HepG2 (cell line): ENCODE results near the gene KCNMA1.

ENCODE experiments used
- CTCF ChIP-seq: sonication (generic); formaldehyde crosslinking; IDR thresholded peaks from 2 replicates; pipeline ENCODE4 v1.5.0; 2020; ENCODE audit warnings: mild to moderate bottlenecking, missing genetic modification reagents, moderate library complexity
- HNRNPLL ChIP-seq: fragments of 200-400 bp; formaldehyde crosslinking; IDR thresholded peaks from 2 replicates; pipeline ENCODE4 v1.6.1; 2017; ENCODE audit warnings: mild to moderate bottlenecking, low read depth, low read length; ENCODE audit not compliant: poor library complexity, severe bottlenecking
- POLR2AphosphoS2 ChIP-seq: IDR thresholded peaks from 2 replicates; pipeline ENCODE4 v1.6.1; 2011; ENCODE audit warnings: low read depth, low read length, improper control_type of control experiment
- SMAD1 ChIP-seq: sonication (generic); formaldehyde crosslinking; IDR thresholded peaks from 2 replicates; pipeline ENCODE4 v1.4.0; 2020; ENCODE audit warnings: missing genetic modification reagents, low read depth, mild to moderate bottlenecking, borderline replicate concordance
- SMAD9 ChIP-seq: sonication (generic); formaldehyde crosslinking; IDR thresholded peaks from 2 replicates; pipeline ENCODE4 v1.5.1; 2020; ENCODE audit warnings: mild to moderate bottlenecking, missing genetic modification reagents
- TCF12 ChIP-seq, 2 experiments: fragments of 450-650 bp in 1 of 2; sonication (generic) in 1 of 2; formaldehyde crosslinking in 1 of 2; IDR thresholded peaks; 2 replicates each; pipeline versions ENCODE4 v1.6.1 to v1.8.0; 2017 to 2022; ENCODE audit warnings: antibody characterized with exemption in 1 of 2, mild to moderate bottlenecking in 1 of 2, missing genetic modification reagents in 1 of 2, moderate library complexity in 1 of 2
- ZMAT5 ChIP-seq: sonication (generic); formaldehyde crosslinking; IDR thresholded peaks from 2 replicates; pipeline ENCODE4 v1.5.0; 2020; ENCODE audit warnings: mild to moderate bottlenecking, low read depth, missing genetic modification reagents, borderline replicate concordance
- ZNF12 ChIP-seq: sonication (generic); formaldehyde crosslinking; IDR thresholded peaks from 2 replicates; pipeline ENCODE4 v1.5.0; 2020; ENCODE audit warnings: missing genetic modification reagents
- ZNF574 ChIP-seq: sonication (generic); formaldehyde crosslinking; IDR thresholded peaks from 2 replicates; pipeline ENCODE4 v1.4.0; 2020; ENCODE audit warnings: missing genetic modification reagents
- ZNF713 ChIP-seq: sonication (generic); formaldehyde crosslinking; IDR thresholded peaks from 2 replicates; pipeline ENCODE4 v1.4.0; 2020; ENCODE audit warnings: mild to moderate bottlenecking, missing genetic modification reagents

GRCh38 chr10:77524281-77524711 lies 113.3 kb downstream of the KCNMA1 start:
- TF ChIP-seq HNRNPLL (no peak), SMAD9 (no peak), CTCF (CRISPR knock-in tag) (no peak), POLR2AphosphoS2 (no peak), ZNF574 (CRISPR knock-in tag) (no peak), TCF12 (IDR thresholded peaks at IDR 0.05) (no peak), TCF12 (CRISPR knock-in tag; IDR thresholded peaks at IDR 0.05) (no peak), SMAD1 (CRISPR knock-in tag) (no peak), ZNF12 (CRISPR knock-in tag) (no peak), ZMAT5 (CRISPR knock-in tag) (no peak), ZNF713 (CRISPR knock-in tag) (no peak)
